Colonic mucosa (tissue), 4 donors: ENCODE measurements around the gene DHPS. TPM values are rescaled to one million over a fixed set of nuclear protein-coding genes. Genes with fewer than 3 reads are reported as not detected.
"Not testable (repeated sequence)": the region's sequence is repeated elsewhere in the genome, so short reads cannot be mapped to it uniquely, and the experiment has no call there.

ENCODE experiments used
- DNase-seq: peaks from one replicate; pipeline ENCODE4 v3.0.0-alpha.2; 2020
- H3K27ac ChIP-seq: fragments of 200-600 bp; one replicate; pipeline ENCODE4 v1.8.0; 2021
- H3K27me3 ChIP-seq: fragments of 200-600 bp; one replicate; pipeline ENCODE4 v1.8.0; 2021
- H3K36me3 ChIP-seq: fragments of 200-600 bp; one replicate; pipeline ENCODE4 v1.8.0; 2021
- H3K4me1 ChIP-seq: fragments of 200-600 bp; one replicate; pipeline ENCODE4 v1.8.0; 2021; ENCODE audit warnings: mild to moderate bottlenecking
- H3K4me3 ChIP-seq: fragments of 200-600 bp; one replicate; pipeline ENCODE4 v1.8.0; 2021
- H3K9ac ChIP-seq, 2 donors: one replicate each; pipeline ENCODE4 v1.7.0; 2013; ENCODE audit warnings: control low read depth in 2 of 2, low read depth in 2 of 2, low read length in 2 of 2
- H3K9me3 ChIP-seq: fragments of 200-600 bp; one replicate; pipeline ENCODE4 v1.8.0; 2021
- intact Hi-C: fragments of 100-400 bp; cut with DNase I; formaldehyde crosslinking; loops from one replicate; pipeline ENCODE4 v1.14.1; 2022
- total RNA-seq, 2 donors: library from RNA; stranded (reverse); fragmentation: NEBNext Ultra II Directional in 1 of 2; extraction: Animal tissue kit (Norgen Biotek cat#: 25700) in 1 of 2; gene quantifications; one replicate each; pipeline ENCODE4 v1.2.1, GENCODE V29; 2021
- TF ChIP-seq, protein P1 (sequence below): fragments of 200-600 bp; IDR thresholded peaks from one replicate; pipeline ENCODE4 v1.8.0; 2022; ENCODE audit warnings: antibody characterized with exemption, mild to moderate bottlenecking
- donor health status: healthy.
- donor health status: DM: no; HTN: no; CAD: no.
- donor health status: DM: no; HTN: no; CAD: no.

Gene DHPS
- total RNA-seq, 2 donors from 2014 or later = 66.2 to 87.5 TPM

DNA sequence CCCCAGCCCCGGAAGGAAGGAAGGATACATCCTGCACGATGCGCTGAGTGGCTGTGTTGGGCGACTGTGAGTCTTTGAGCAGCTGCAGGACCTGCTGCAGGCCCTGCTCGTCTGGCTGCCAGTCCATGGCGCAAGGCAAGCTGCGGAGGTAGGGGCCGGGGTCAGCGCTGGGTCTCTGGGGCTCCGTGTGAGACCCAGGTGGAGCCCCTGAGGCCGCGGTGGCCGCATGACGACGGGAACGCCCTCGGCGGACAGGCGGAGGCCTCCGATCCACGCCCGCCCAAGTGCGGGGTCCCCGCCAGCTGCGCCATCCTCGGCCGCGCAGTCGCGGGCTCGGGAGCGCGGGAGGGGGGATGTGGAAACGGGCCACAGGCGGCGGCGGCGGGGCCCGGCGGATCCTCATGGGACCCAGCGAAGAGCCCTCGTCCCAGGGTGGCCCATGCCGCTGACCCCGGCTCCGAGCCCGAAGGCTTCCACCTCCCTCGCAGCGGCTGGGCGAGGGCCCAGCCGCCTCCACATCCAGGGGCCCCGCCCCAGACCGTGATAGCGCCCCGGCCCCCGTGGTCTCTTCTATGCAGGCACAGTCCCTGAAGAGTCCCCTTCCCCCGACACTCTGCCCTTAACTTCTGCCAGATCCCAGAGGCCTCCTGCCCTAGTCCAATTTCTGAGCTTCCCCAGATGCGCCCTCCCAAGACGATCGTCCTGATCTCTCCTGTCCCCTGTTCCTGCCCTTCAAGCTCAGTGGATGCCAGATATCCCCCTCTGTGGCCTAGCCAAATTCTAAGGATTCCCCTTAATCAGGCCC lies 39.4 kb upstream of the DHPS start:
- Histone ChIP-seq H3K36me3 (no peaks in the 10 kb centered on the region), H3K4me3 (peak overlapping the region; percentile 72), H3K9me3 (no peaks in the 10 kb centered on the region), H3K4me1 (no peaks in the 10 kb centered on the region), H3K27me3 (no peaks in the 10 kb centered on the region), H3K27ac (peak overlapping the region; percentile 82), H3K9ac (peak overlapping the region; percentile 80 to 97)
- intact Hi-C loops = loop anchor here (5.0 kb wide), 1 partner anchor 36 kb away; no protein-coding TSS in a partner anchor
- peak; percentile 26 for DNase-seq
- TF ChIP-seq, protein P1, sequence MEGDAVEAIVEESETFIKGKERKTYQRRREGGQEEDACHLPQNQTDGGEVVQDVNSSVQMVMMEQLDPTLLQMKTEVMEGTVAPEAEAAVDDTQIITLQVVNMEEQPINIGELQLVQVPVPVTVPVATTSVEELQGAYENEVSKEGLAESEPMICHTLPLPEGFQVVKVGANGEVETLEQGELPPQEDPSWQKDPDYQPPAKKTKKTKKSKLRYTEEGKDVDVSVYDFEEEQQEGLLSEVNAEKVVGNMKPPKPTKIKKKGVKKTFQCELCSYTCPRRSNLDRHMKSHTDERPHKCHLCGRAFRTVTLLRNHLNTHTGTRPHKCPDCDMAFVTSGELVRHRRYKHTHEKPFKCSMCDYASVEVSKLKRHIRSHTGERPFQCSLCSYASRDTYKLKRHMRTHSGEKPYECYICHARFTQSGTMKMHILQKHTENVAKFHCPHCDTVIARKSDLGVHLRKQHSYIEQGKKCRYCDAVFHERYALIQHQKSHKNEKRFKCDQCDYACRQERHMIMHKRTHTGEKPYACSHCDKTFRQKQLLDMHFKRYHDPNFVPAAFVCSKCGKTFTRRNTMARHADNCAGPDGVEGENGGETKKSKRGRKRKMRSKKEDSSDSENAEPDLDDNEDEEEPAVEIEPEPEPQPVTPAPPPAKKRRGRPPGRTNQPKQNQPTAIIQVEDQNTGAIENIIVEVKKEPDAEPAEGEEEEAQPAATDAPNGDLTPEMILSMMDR = no peak

DNA sequence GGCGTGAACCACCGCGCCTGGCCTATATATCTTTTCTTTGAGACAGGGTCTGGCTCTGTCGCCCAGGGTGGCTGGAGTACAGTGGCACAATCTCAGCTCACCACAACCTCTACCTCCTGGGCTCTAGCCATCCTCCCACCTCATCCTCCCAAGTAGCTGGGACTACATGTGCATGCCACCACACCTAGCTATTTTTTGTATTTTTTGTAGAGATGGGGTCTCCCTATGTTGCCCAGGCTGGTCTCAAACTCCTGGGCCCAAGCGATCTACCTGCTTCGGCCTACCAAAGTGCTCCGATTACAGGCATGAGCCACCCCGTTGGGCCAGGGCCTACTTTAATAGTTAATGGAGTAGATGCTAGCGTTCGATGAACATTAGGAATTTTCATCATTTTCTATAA lies 38.6 kb upstream of the DHPS start:
- H3K27ac ChIP-seq = no peak overlapping the region
- H3K9ac ChIP-seq = peak overlapping the region in 1 of 2 donors; percentile 97
- DNase-seq = no peak
- no peak overlapping the region for H3K4me3 ChIP-seq
- H3K9me3 ChIP-seq = no peaks in the 10 kb centered on the region
- H3K27me3 ChIP-seq = no peaks in the 10 kb centered on the region
- H3K36me3 ChIP-seq = peaks cover 1% of the 10 kb centered on the region
- intact Hi-C loops = loop anchor here (5.0 kb wide), 1 partner anchor 37 kb away; no protein-coding TSS in a partner anchor
- TF ChIP-seq, protein P1 = no peak
- no peaks in the 10 kb centered on the region for H3K4me1 ChIP-seq

DNA sequence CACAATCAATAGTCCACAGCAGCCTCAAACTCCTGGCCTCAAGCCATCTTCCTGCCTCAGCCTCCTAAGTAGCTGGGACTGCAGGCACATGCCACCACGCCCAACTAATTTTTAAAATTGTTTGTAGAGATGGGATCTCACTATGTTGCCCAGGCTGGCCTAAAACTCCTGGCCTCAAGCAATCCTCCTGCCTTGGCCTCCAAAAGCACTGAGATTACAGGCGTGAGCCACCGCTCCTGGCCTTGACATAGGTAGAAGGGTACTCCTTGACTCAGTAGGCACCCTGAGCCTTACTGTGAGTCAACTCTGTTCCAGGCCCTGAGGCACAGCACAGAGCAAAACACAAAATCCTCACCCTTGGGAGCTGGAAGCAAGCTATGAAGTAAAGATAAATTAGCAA lies 34.2 kb upstream of the DHPS start:
- Histone ChIP-seq H3K9me3 (no peaks in the 10 kb centered on the region), H3K4me3 (no peak overlapping the region), H3K27me3 (no peaks in the 10 kb centered on the region), H3K4me1 (no peaks in the 10 kb centered on the region), H3K36me3 (peaks cover 19% of the 10 kb centered on the region), H3K9ac (no peak overlapping the region), H3K27ac (no peak overlapping the region)
- TF ChIP-seq, protein P1 = no peak
- DNase-seq = no peak
- intact Hi-C loops = no loop called here

DNA sequence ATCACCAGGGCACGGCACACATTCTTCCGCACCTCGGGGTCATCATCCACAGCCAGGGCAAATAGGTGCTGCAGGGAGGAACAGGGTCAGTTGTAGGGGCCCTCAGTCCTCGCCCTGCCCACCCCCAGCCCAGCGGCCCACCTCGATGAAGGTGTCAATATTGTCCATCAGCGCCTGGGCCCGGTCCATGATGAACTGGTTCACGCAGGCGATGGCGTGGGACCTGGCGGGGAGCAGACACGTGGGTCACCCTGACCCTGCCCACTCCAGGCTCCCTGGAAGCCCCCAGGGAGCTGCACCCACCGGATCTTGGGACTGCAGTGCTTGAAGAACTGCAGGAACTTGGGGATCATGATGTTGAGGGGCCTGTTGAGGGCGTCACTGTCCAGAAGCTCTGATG lies 33.4 kb upstream of the DHPS start:
- no peaks in the 10 kb centered on the region for H3K27me3 ChIP-seq
- H3K9ac ChIP-seq = no peak overlapping the region
- H3K36me3 ChIP-seq = peaks cover 25% of the 10 kb centered on the region
- no peaks in the 10 kb centered on the region for H3K9me3 ChIP-seq
- TF ChIP-seq, protein P1 = no peak
- no peaks in the 10 kb centered on the region for H3K4me1 ChIP-seq
- no peak overlapping the region for H3K4me3 ChIP-seq
- DNase-seq = no peak
- intact Hi-C loops = no loop called here
- H3K27ac ChIP-seq = no peak overlapping the region

DNA sequence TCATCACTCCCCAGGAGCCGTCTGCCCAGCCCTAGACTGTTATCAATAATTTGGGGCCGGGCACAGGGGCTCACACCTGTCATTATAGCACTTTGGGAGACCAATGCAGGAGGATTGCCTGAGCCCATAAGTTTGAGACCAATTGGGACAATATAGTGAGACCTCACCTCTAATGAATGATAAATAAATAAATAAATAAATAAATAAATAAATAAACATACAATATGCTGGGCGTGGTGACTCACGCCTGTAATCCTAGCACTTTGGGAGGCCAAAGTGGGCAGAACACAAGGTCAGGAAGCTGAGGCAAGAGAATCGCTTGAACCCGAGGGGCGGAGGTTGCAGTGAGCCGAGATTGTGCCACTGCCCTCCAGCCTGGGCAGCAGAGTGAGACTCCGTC lies 31.6 kb upstream of the DHPS start:
- intact Hi-C loops, H3K4me3 ChIP-seq, H3K27me3 ChIP-seq, H3K27ac ChIP-seq, H3K4me1 ChIP-seq, H3K9ac ChIP-seq, DNase-seq, H3K9me3 ChIP-seq: not testable (repeated sequence)
- peaks cover 25% of the 10 kb centered on the region for H3K36me3 ChIP-seq

DNA sequence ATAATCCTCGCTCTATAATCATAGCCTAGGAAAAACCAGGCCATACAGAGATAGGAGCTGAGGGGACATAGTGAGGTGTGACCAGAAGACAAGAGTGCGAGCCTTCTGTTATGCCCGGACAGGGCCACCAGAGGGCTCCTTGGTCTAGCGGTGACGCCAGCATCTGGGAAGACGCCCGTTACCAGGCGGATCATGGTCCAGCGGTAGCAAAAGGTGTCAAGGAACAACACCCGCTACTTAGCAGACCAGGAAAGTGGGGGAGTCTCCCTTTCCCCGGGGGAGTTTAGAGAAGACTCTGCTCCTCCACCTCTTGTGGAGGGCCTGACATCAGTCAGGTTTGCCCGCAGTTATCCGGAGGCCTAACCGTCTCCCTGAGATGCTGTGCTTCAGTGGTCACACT lies 30.4 kb upstream of the DHPS start:
- H3K27ac ChIP-seq, H3K4me3 ChIP-seq, H3K27me3 ChIP-seq, intact Hi-C loops, H3K4me1 ChIP-seq, H3K9me3 ChIP-seq, H3K9ac ChIP-seq: not testable (repeated sequence)
- peak; percentile 39 for DNase-seq
- TF ChIP-seq, protein P1 = peak; percentile 33
- peaks cover 26% of the 10 kb centered on the region for H3K36me3 ChIP-seq
